GM12878 (cell line): ENCODE measurements around the gene RHOC. TPM values are rescaled to one million over a fixed set of nuclear protein-coding genes. Genes with fewer than 3 reads are reported as not detected.
A peak's percentile ranks its signal among the peaks of the same experiment; 100 is the strongest.

Source experiments
- ATF7 ChIP-seq: fragments of 450-650 bp; IDR thresholded peaks from 2 replicates; pipeline ENCODE4 v1.6.1; 2016; ENCODE audit warnings: low read depth, mild to moderate bottlenecking
- BACH1 ChIP-seq: fragments of 450-650 bp; IDR thresholded peaks from 2 replicates; pipeline ENCODE4 v1.6.1; 2017; ENCODE audit warnings: mild to moderate bottlenecking, borderline replicate concordance
- CHD1 ChIP-seq: IDR thresholded peaks from 2 replicates; pipeline ENCODE4 v1.6.1; 2012; ENCODE audit warnings: low read depth, low read length, improper control_type of control experiment
- CHD2 ChIP-seq: IDR thresholded peaks from 2 replicates; pipeline ENCODE4 v1.6.1; 2011; ENCODE audit warnings: low read depth, low read length, improper control_type of control experiment, borderline replicate concordance
- CHD4 ChIP-seq: fragments of 200-600 bp; sonication (generic); IDR thresholded peaks from 2 replicates; pipeline ENCODE4 v1.6.1; 2016; ENCODE audit warnings: mild to moderate bottlenecking
- DPF2 ChIP-seq: fragments of 450-650 bp; IDR thresholded peaks from 2 replicates; pipeline ENCODE4 v1.6.1; 2017; ENCODE audit warnings: mild to moderate bottlenecking
- EED ChIP-seq: sonication (generic); IDR thresholded peaks from 2 replicates; pipeline ENCODE4 v1.6.1; 2016; ENCODE audit warnings: antibody characterized with exemption, low read depth
- HDGF ChIP-seq: fragments of 450-650 bp; IDR thresholded peaks from 2 replicates; pipeline ENCODE4 v1.6.1; 2016; ENCODE audit warnings: antibody characterized with exemption
- IKZF2 ChIP-seq, 2 experiments: fragments of 450-650 bp; IDR thresholded peaks; 2 replicates each; pipeline ENCODE4 v1.6.1; 2017; ENCODE audit warnings: mild to moderate bottlenecking in 2 of 2, moderate library complexity in 2 of 2
- IRF4 ChIP-seq: IDR thresholded peaks from 2 replicates; pipeline ENCODE4 v1.6.1; 2011; ENCODE audit warnings: low read depth, low read length
- NFXL1 ChIP-seq: fragments of 450-650 bp; IDR thresholded peaks from 2 replicates; pipeline ENCODE4 v1.6.1; 2017; ENCODE audit warnings: antibody characterized with exemption, mild to moderate bottlenecking, borderline replicate concordance
- NFYA ChIP-seq: IDR thresholded peaks from 2 replicates; pipeline ENCODE4 v1.6.1; 2011; ENCODE audit warnings: low read depth, mild to moderate bottlenecking, low read length, improper control_type of control experiment, borderline replicate concordance
- NR2C1 ChIP-seq: fragments of 450-650 bp; IDR thresholded peaks from 2 replicates; pipeline ENCODE4 v1.6.1; 2017; ENCODE audit warnings: antibody characterized with exemption, mild to moderate bottlenecking, moderate library complexity
- PAX5 ChIP-seq: IDR thresholded peaks from 2 replicates; pipeline ENCODE4 v1.6.1; 2011; ENCODE audit warnings: low read depth, low read length, borderline replicate concordance
- RAD51 ChIP-seq: fragments of 450-650 bp; IDR thresholded peaks from 2 replicates; pipeline ENCODE4 v1.6.1; 2016; ENCODE audit warnings: moderate library complexity, mild to moderate bottlenecking, inconsistent platforms
- RUNX3 ChIP-seq: IDR thresholded peaks from 2 replicates; pipeline ENCODE4 v1.6.1; 2012; ENCODE audit warnings: low read length, inconsistent platforms
- SPI1 ChIP-seq: IDR thresholded peaks from 2 replicates; pipeline ENCODE4 v1.6.1; 2011; ENCODE audit warnings: low read depth, mild to moderate bottlenecking, low read length, moderate library complexity, borderline replicate concordance; ENCODE audit not compliant: insufficient read depth
- SRF ChIP-seq, 2 experiments: IDR thresholded peaks; 2 replicates each; pipeline ENCODE4 v1.6.1; 2011; ENCODE audit warnings: low read depth in 2 of 2, low read length in 2 of 2, mild to moderate bottlenecking in 1 of 2, moderate library complexity in 1 of 2
- TCF12 ChIP-seq: IDR thresholded peaks from 2 replicates; pipeline ENCODE4 v1.6.1; 2011; ENCODE audit warnings: low read depth, mild to moderate bottlenecking, low read length
- ZZZ3 ChIP-seq: IDR thresholded peaks from 2 replicates; pipeline ENCODE4 v1.6.1; 2011; ENCODE audit warnings: low read depth; ENCODE audit not compliant: control insufficient read depth, insufficient read length
- polyA plus RNA-seq, 11 experiments: library from polyadenylated mRNA; depleted of rRNA in 4 of 11; unstranded in 6 of 11; stranded (reverse) in 5 of 11; fragments of >200 nt; fragmentation: Nextera tagmentation in 4 of 11; fragmentation: Illumina TruSeq in 1 of 11; extraction: Ambion mirVana in 4 of 11; extraction: Trizol in 1 of 11; gene quantifications; 1 replicate in 1 of 11; 2 replicates in 10 of 11; pipeline versions ENCODE4 v1.2.1 to v1.2.3, GENCODE V29; 2011 to 2016; ENCODE audit warnings: inconsistent platforms in 2 of 11, missing spikeins in 2 of 11, low read depth in 1 of 11
- total RNA-seq, 4 experiments: library from RNA; depleted of rRNA in 3 of 4; stranded (reverse); fragments of >200 nt in 3 of 4; fragmentation: Illumina TruSeq in 1 of 4; extraction: Trizol in 1 of 4; gene quantifications; 2 replicates each; pipeline versions ENCODE4 v1.2.1 to v1.2.3, GENCODE V29; 2013 to 2021
- TF ChIP-seq, protein P1 (sequence below): fragments of 450-650 bp; IDR thresholded peaks from 2 replicates; pipeline ENCODE4 v1.6.1; 2017; ENCODE audit warnings: low read depth, mild to moderate bottlenecking, moderate library complexity
- TF ChIP-seq, protein P2 (sequence below): fragments of 450-650 bp; formaldehyde crosslinking; IDR thresholded peaks from 2 replicates; pipeline ENCODE4 v1.5.0; 2022; ENCODE audit warnings: mild to moderate bottlenecking, missing genetic modification characterization
- TF ChIP-seq, protein P3 (sequence below): fragments of 450-650 bp; IDR thresholded peaks from 2 replicates; pipeline ENCODE4 v1.6.1; 2018; ENCODE audit warnings: borderline replicate concordance, mild to moderate bottlenecking; ENCODE audit not compliant: partially characterized antibody

The RHOC gene
- total and polyA plus RNA-seq, 10 of the 15 experiments (the other 5 are each of a cell fraction or from before 2014, with no cell fraction given), result 20.6 to 371 (median 158) TPM

DNA sequence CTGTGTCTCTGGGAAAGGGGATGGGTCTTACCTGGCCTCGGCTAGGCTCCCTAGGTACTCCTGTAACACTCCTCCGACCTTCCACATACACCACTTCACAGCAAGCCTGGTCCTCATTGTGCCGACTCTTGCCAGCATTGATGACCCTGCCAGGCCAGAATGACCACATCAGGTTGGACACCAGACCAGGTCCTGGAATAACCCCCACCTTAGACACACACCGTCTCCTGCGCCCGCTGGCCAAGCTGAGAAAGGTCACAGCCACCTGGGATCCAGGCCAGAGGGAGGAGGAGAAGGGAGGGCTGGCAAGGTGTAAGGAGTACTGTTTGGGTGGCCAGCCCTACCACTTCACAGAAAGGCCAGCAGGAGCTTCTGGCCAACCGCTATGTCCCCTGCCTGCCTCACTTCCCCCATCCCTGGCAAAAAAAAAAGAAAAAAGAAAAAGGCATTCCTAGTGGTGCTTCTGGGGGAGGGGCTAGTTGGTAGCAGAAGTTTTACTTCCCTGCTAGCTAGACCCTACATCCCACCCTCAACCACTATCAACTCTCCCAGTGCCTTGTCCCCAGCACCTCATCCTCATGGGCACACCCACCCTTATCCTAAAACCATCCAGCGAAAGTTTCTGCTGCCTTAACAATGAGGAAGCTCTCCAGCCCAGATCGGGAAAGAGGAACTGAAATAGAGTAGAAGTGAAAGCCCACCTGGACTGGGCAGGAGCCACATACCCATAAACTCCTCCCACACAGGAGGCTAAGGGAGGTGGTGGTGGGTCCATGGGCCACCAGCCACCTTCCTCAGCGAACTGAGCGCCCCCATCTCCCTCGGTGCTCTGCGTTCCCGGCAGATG, 6.8 kb upstream of the RHOC start (continued):
- TF ChIP-seq ZZZ3 (no peak), TCF12 (0 out of 2 replicates have a peak, but pooled peaks have one; percentile 31), CHD4 (no peak), CHD1 (no peak), PAX5 (0 out of 2 replicates have a peak, but pooled peaks have one; percentile 24), ATF7 (no peak), SPI1 (peak; percentile 98), IRF4 (peak; percentile 53; the same call in 1 of the 2 replicates), NFXL1 (no peak), RAD51 (no peak), DPF2 (peak; percentile 76), BACH1 (no peak; the same call in 1 of the 2 replicates), NR2C1 (no peak), IKZF2 (IDR thresholded peaks at IDR 0.05) (peak; percentile 93 to 96), SRF (IDR thresholded peaks at IDR 0.05; ENCODE audit: low read depth in 2 of 2, low read length in 2 of 2) (no peak), HDGF (no peak), NFYA (no peak), RUNX3 (0 out of 2 replicates have a peak, but pooled peaks have one; percentile 52), EED (peak; percentile 90), CHD2 (0 out of 2 replicates have a peak, but pooled peaks have one; percentile 5)
- TF ChIP-seq, protein P1, sequence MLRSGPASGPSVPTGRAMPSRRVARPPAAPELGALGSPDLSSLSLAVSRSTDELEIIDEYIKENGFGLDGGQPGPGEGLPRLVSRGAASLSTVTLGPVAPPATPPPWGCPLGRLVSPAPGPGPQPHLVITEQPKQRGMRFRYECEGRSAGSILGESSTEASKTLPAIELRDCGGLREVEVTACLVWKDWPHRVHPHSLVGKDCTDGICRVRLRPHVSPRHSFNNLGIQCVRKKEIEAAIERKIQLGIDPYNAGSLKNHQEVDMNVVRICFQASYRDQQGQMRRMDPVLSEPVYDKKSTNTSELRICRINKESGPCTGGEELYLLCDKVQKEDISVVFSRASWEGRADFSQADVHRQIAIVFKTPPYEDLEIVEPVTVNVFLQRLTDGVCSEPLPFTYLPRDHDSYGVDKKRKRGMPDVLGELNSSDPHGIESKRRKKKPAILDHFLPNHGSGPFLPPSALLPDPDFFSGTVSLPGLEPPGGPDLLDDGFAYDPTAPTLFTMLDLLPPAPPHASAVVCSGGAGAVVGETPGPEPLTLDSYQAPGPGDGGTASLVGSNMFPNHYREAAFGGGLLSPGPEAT, result peak; percentile 77
- TF ChIP-seq, protein P2, sequence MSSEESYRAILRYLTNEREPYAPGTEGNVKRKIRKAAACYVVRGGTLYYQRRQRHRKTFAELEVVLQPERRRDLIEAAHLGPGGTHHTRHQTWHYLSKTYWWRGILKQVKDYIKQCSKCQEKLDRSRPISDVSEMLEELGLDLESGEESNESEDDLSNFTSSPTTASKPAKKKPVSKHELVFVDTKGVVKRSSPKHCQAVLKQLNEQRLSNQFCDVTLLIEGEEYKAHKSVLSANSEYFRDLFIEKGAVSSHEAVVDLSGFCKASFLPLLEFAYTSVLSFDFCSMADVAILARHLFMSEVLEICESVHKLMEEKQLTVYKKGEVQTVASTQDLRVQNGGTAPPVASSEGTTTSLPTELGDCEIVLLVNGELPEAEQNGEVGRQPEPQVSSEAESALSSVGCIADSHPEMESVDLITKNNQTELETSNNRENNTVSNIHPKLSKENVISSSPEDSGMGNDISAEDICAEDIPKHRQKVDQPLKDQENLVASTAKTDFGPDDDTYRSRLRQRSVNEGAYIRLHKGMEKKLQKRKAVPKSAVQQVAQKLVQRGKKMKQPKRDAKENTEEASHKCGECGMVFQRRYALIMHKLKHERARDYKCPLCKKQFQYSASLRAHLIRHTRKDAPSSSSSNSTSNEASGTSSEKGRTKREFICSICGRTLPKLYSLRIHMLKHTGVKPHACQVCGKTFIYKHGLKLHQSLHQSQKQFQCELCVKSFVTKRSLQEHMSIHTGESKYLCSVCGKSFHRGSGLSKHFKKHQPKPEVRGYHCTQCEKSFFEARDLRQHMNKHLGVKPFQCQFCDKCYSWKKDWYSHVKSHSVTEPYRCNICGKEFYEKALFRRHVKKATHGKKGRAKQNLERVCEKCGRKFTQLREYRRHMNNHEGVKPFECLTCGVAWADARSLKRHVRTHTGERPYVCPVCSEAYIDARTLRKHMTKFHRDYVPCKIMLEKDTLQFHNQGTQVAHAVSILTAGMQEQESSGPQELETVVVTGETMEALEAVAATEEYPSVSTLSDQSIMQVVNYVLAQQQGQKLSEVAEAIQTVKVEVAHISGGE, result no peak
- TF ChIP-seq, protein P3, sequence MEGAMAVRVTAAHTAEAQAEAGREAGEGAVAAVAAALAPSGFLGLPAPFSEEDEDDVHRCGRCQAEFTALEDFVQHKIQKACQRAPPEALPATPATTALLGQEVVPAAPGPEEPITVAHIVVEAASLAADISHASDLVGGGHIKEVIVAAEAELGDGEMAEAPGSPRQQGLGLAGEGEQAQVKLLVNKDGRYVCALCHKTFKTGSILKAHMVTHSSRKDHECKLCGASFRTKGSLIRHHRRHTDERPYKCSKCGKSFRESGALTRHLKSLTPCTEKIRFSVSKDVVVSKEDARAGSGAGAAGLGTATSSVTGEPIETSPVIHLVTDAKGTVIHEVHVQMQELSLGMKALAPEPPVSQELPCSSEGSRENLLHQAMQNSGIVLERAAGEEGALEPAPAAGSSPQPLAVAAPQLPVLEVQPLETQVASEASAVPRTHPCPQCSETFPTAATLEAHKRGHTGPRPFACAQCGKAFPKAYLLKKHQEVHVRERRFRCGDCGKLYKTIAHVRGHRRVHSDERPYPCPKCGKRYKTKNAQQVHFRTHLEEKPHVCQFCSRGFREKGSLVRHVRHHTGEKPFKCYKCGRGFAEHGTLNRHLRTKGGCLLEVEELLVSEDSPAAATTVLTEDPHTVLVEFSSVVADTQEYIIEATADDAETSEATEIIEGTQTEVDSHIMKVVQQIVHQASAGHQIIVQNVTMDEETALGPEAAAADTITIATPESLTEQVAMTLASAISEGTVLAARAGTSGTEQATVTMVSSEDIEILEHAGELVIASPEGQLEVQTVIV, result no peak
